Uterus (tissue), 4 donors: ENCODE data around the gene ZNF157. TPM values are rescaled to one million over a fixed set of nuclear protein-coding genes. Genes with fewer than 3 reads are reported as not detected.
"Not testable (repeated sequence)": the region's sequence is repeated elsewhere in the genome, so short reads cannot be mapped to it uniquely, and the experiment has no call there.

Source experiments
- DNase-seq, 2 donors: peaks; one replicate each; pipeline ENCODE4 v3.0.0-alpha.2; 2019 to 2020
- H3K27ac ChIP-seq, 2 donors: fragments of 200-600 bp; sonication (generic); 1 replicate in 1 of 2; 2 replicates in 1 of 2; pipeline ENCODE4 v1.5.1; 2016 to 2018
- H3K27me3 ChIP-seq, 2 donors: fragments of 200-600 bp; sonication (generic); one replicate each; pipeline ENCODE4 v1.5.1; 2018 to 2019; ENCODE audit warnings: control low read depth in 1 of 2
- H3K36me3 ChIP-seq, 2 donors: fragments of 200-600 bp; sonication (generic); one replicate each; pipeline ENCODE4 v1.5.1; 2019; ENCODE audit warnings: control low read depth in 1 of 2
- H3K4me1 ChIP-seq, 2 donors: fragments of 200-600 bp; sonication (generic); one replicate each; pipeline ENCODE4 v1.5.1; 2018 to 2019; ENCODE audit warnings: control low read depth in 1 of 2
- H3K4me3 ChIP-seq, 2 donors: fragments of 200-600 bp; sonication (generic); 1 replicate in 1 of 2; 2 replicates in 1 of 2; pipeline ENCODE4 v1.5.1; 2018 to 2019; ENCODE audit warnings: mild to moderate bottlenecking in 1 of 2
- H3K9me3 ChIP-seq, 2 donors: fragments of 200-600 bp; sonication (generic); one replicate each; pipeline ENCODE4 v1.5.1; 2019; ENCODE audit warnings: control low read depth in 1 of 2
- CTCF ChIP-seq, 4 experiments: fragments of 200-600 bp in 2 of 4; fragments of 450-650 bp in 2 of 4; sonication (generic) in 2 of 4; IDR thresholded peaks; one replicate each; pipeline ENCODE4 v1.5.1; 2016 to 2019; ENCODE audit warnings: antibody characterized with exemption in 4 of 4, mild to moderate bottlenecking in 2 of 4, moderate library complexity in 1 of 4
- POLR2A ChIP-seq, 2 donors: fragments of 450-650 bp; IDR thresholded peaks; one replicate each; pipeline ENCODE4 v1.6.1; 2016; ENCODE audit warnings: antibody characterized with exemption in 2 of 2, mild to moderate bottlenecking in 1 of 2, moderate library complexity in 1 of 2
- intact Hi-C: fragments of 100-400 bp; cut with DNase I; formaldehyde crosslinking; loops from one replicate; pipeline ENCODE4 v1.15.1; 2023; ENCODE audit warnings: low total_unique reads
- total RNA-seq, 4 donors: library from RNA; depleted of rRNA in 3 of 4; stranded (reverse); fragments of >200 nt in 3 of 4; gene quantifications; one replicate each; pipeline versions ENCODE4 v1.1.0 to v1.2.4, GENCODE V29; 2014 to 2023
- donor health status: DM: yes; HTN: yes; CAD: no.

Gene ZNF157
- total RNA-seq, 4 donors from 2014 or later: 0.55 to 2.4 TPM; not detected in 2

- Histone ChIP-seq H3K27ac (no peak overlapping the region), H3K4me3 (no peak overlapping the region), H3K9me3 (no peaks in the 10 kb centered on the region), H3K27me3 (no peaks in the 10 kb centered on the region), H3K4me1 (no peaks in the 10 kb centered on the region), H3K36me3 (no peaks in the 10 kb centered on the region)
- TF ChIP-seq CTCF (IDR thresholded peaks at IDR 0.05): no peak
- no peak for TF ChIP-seq POLR2A (IDR thresholded peaks at IDR 0.05)
- intact Hi-C loops: no loop called here
- DNase-seq: no peak
Observed at GRCh38 chrX:47373198-47373597, 2.8 kb downstream of the ZNF157 start.

- H3K9me3 ChIP-seq: no peaks in the 10 kb centered on the region
- H3K4me3 ChIP-seq: no peak overlapping the region
- TF ChIP-seq POLR2A (IDR thresholded peaks at IDR 0.05): no peak
- TF ChIP-seq CTCF (IDR thresholded peaks at IDR 0.05): no peak
- H3K36me3 ChIP-seq: no peaks in the 10 kb centered on the region
- H3K4me1 ChIP-seq: no peaks in the 10 kb centered on the region
- intact Hi-C loops: loop anchor here (10.0 kb wide), 1 partner anchor 185 kb away; the partner anchor contains the start of gene UBA1
- H3K27ac ChIP-seq: no peak overlapping the region
- no peaks in the 10 kb centered on the region for H3K27me3 ChIP-seq
- DNase-seq: peak; percentile 31 to 40
Observed at GRCh38 chrX:47380268-47380667, 9.9 kb downstream of the ZNF157 start.

GRCh38 chrX:47380837-47381236 is 10.5 kb downstream of the ZNF157 start:
- not testable (repeated sequence) for H3K27ac ChIP-seq, H3K36me3 ChIP-seq, H3K9me3 ChIP-seq, H3K27me3 ChIP-seq, DNase-seq, H3K4me1 ChIP-seq, H3K4me3 ChIP-seq
- intact Hi-C loops: loop anchor here (10.0 kb wide), 1 partner anchor 186 kb away; the partner anchor contains the start of gene UBA1

DNA sequence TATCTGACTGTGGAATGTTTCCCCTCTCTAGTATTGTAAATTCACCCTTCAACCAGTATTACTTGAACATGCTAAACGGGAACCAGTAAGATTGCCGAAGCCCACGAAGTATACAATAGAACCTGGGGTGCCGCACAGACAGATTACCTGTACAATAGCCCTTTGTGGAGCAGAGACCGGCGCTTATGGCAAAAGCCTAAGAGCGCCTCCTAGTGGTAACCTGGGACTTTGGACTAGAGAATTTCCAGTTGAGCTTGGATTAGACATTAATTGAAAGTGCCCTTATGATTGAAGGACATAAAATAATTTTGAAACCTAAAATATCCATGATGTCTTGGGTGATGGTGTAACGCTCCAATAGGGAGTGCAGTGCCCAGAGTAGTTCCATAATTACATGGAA is 14.1 kb downstream of the ZNF157 start:
- Histone ChIP-seq H3K9me3 (no peaks in the 10 kb centered on the region), H3K4me3 (no peak overlapping the region), H3K27ac (no peak overlapping the region), H3K4me1 (no peaks in the 10 kb centered on the region), H3K36me3 (no peaks in the 10 kb centered on the region), H3K27me3 (no peaks in the 10 kb centered on the region)
- intact Hi-C loops: loop anchor here (10.0 kb wide), 1 partner anchor 190 kb away; the partner anchor contains the start of gene UBA1
- DNase-seq: peak; percentile 46 to 69
- TF ChIP-seq POLR2A (IDR thresholded peaks at IDR 0.05): no peak
- peak; percentile 55 to 79 (median 62) for TF ChIP-seq CTCF (IDR thresholded peaks at IDR 0.05)

DNA sequence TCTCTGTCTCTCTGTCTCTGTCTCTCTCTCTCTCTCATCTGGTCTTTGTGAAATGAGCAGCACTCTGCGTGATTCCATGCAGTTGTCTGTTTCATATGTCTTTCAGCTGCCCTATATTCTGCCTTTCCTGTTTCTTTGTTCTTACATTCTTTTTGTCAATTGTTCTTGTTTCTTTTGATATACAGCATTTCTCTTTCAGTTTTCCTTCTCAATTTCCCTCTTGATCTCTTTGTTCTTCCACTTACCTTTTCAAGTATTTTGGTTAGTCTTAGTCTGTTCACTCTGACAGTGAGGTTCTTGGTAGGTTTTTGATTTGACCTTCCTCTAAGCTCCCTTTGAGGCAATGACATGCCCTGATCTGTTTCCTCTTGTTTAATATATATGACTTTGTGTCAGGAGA is 20.4 kb downstream of the ZNF157 start:
- no peak overlapping the region for H3K27ac ChIP-seq
- no peak for TF ChIP-seq POLR2A (IDR thresholded peaks at IDR 0.05)
- no peak for TF ChIP-seq CTCF (IDR thresholded peaks at IDR 0.05)
- no peaks in the 10 kb centered on the region for H3K27me3 ChIP-seq
- H3K9me3 ChIP-seq: no peaks in the 10 kb centered on the region
- no peak overlapping the region for H3K4me3 ChIP-seq
- no peaks in the 10 kb centered on the region for H3K4me1 ChIP-seq
- H3K36me3 ChIP-seq: no peaks in the 10 kb centered on the region
- no peak for DNase-seq
- intact Hi-C loops: no loop called here

GRCh38 chrX:47413179-47413594 is 42.8 kb downstream of the ZNF157 start:
- TF ChIP-seq CTCF (IDR thresholded peaks at IDR 0.05) (no peak), POLR2A (IDR thresholded peaks at IDR 0.05) (no peak)
- intact Hi-C loops: no loop called here
- no peak overlapping the region for H3K27ac ChIP-seq
- no peaks in the 10 kb centered on the region for H3K27me3 ChIP-seq
- no peaks in the 10 kb centered on the region for H3K36me3 ChIP-seq
- no peak overlapping the region for H3K4me3 ChIP-seq
- H3K4me1 ChIP-seq: no peaks in the 10 kb centered on the region
- peaks cover 0 to 16% of the 10 kb centered on the region in 2 donors for H3K9me3 ChIP-seq
- DNase-seq: no peak
